ENCODE measurements around the gene MS4A3. TPM values are rescaled to one million over a fixed set of nuclear protein-coding genes. Genes with fewer than 3 reads are reported as not detected.

The MS4A3 gene
- total and polyA plus RNA-seq, 5 donors from 2014 or later: 0.79 TPM; not detected in 4

DNA sequence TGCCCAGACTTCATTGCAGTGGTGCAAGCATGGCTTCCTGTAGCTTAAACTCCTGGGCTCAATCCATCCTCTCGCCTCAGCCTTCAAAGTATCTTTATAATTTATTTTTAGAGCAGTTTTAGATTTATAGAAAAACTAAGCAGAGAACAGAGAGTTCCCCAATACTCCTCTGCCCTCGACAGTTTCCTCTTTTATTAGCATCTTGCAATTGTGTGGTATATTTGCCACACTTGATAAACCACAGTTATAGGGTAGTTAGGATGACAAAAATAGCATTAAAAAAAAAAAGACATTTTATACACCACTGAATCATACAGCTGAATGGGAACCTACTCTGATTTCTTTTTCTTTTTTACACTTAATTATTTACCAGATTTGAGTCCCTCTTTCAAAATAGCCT, 63.2 kb downstream of the MS4A3 start:
- Histone ChIP-seq H3K4me1 (ENCODE audit: control insufficient read depth, insufficient read depth, low read length, poor library complexity, severe bottlenecking) (no peaks in the 10 kb centered on the region), H3K4me3 (ENCODE audit: low read depth, low read length) (no peak overlapping the region), H3K27me3 (ENCODE audit: control insufficient read depth, insufficient read depth, low read length) (no peaks in the 10 kb centered on the region), H3K27ac (ENCODE audit: insufficient read depth, low read length, poor library complexity, severe bottlenecking) (no peak overlapping the region), H3K36me3 (ENCODE audit: control insufficient read depth, insufficient read depth, low read length) (no peaks in the 10 kb centered on the region), H3K9me3 (ENCODE audit: control insufficient read depth in 2 of 2, low read length in 2 of 2) (no peaks in the 10 kb centered on the region)
- Mint-ChIP-seq H3K36me3 (no peaks in the 10 kb centered on the region), H3K27ac (no peak overlapping the region), H3K9me3 (peaks cover 0 to 5% (median 0%) of the 10 kb centered on the region in 7 donors), H3K27me3 (peaks cover 10% of the 10 kb centered on the region), H3K4me1 (no peaks in the 10 kb centered on the region), H3K4me3 (no peak overlapping the region)
- DNase-seq: no peak
- no peak for ATAC-seq (ENCODE audit: low read depth in 2 of 2)

Other genes with a start within 250 kb of the MS4A3 start
- gene MRPL16, start 245.9 kb upstream of the MS4A3 start, total RNA-seq: 26.9 TPM
- gene MRPL16, start 245.9 kb upstream of the MS4A3 start, polyA plus RNA-seq: 10 to 100 TPM; 82.5 to 97.1 (median 91.3) TPM
- not detected for gene CBLIF, start 211.2 kb upstream of the MS4A3 start, total RNA-seq
- gene CBLIF, start 211.2 kb upstream of the MS4A3 start, polyA plus RNA-seq: not detected
- 1.0 TPM for gene TCN1, start 190.2 kb upstream of the MS4A3 start, total RNA-seq
- gene TCN1, start 190.2 kb upstream of the MS4A3 start, polyA plus RNA-seq: under 1 TPM in 1 of 4 donors, not detected in 3; 0.31 TPM
- not detected for gene OOSP3, start 177.9 kb upstream of the MS4A3 start, total RNA-seq
- gene OOSP3, start 177.9 kb upstream of the MS4A3 start, polyA plus RNA-seq: not detected
- not detected for gene OOSP1, start 118.2 kb upstream of the MS4A3 start, total RNA-seq
- gene OOSP1, start 118.2 kb upstream of the MS4A3 start, polyA plus RNA-seq: not detected
- not detected for gene OOSP4A, start 92.6 kb upstream of the MS4A3 start, total RNA-seq
- not detected for gene OOSP4A, start 92.6 kb upstream of the MS4A3 start, polyA plus RNA-seq
- not detected for gene OOSP4B, start 39.5 kb upstream of the MS4A3 start, total RNA-seq
- gene OOSP4B, start 39.5 kb upstream of the MS4A3 start, polyA plus RNA-seq: not detected
- not detected for gene OOSP2, start 16.3 kb upstream of the MS4A3 start, total RNA-seq
- gene OOSP2, start 16.3 kb upstream of the MS4A3 start, polyA plus RNA-seq: not detected
- 0.37 TPM for gene MS4A2, start 32.0 kb downstream of the MS4A3 start, total RNA-seq
- not detected for gene MS4A2, start 32.0 kb downstream of the MS4A3 start, polyA plus RNA-seq
- gene MS4A6A, start 126.4 kb downstream of the MS4A3 start, total RNA-seq: 1.3 TPM
- under 1 TPM in 3 of 4 donors, not detected in 1; 0.29 to 0.99 (median 0.47) TPM for gene MS4A6A, start 126.4 kb downstream of the MS4A3 start, polyA plus RNA-seq
- 1.0 TPM for gene MS4A4E, start 186.5 kb downstream of the MS4A3 start, total RNA-seq
- not detected for gene MS4A4E, start 186.5 kb downstream of the MS4A3 start, polyA plus RNA-seq
- gene MS4A4A, start 224.0 kb downstream of the MS4A3 start, total RNA-seq: not detected
- gene MS4A4A, start 224.0 kb downstream of the MS4A3 start, polyA plus RNA-seq: not detected